ENCODE measurements around the gene HOXB8. TPM values are rescaled to one million over a fixed set of nuclear protein-coding genes. Genes with fewer than 3 reads are reported as not detected.

Gene HOXB8
- total RNA-seq, 1 donor from 2014 or later, result not detected

- H3K4me3 ChIP-seq (ENCODE audit: insufficient read depth, low read depth, low read length), result no peak overlapping the region
- TF ChIP-seq, protein P1, sequence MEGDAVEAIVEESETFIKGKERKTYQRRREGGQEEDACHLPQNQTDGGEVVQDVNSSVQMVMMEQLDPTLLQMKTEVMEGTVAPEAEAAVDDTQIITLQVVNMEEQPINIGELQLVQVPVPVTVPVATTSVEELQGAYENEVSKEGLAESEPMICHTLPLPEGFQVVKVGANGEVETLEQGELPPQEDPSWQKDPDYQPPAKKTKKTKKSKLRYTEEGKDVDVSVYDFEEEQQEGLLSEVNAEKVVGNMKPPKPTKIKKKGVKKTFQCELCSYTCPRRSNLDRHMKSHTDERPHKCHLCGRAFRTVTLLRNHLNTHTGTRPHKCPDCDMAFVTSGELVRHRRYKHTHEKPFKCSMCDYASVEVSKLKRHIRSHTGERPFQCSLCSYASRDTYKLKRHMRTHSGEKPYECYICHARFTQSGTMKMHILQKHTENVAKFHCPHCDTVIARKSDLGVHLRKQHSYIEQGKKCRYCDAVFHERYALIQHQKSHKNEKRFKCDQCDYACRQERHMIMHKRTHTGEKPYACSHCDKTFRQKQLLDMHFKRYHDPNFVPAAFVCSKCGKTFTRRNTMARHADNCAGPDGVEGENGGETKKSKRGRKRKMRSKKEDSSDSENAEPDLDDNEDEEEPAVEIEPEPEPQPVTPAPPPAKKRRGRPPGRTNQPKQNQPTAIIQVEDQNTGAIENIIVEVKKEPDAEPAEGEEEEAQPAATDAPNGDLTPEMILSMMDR (IDR thresholded peaks at IDR 0.05; ENCODE audit: insufficient read depth, low read depth, low read length), result no peak
- TF ChIP-seq EZH2 (IDR thresholded peaks at IDR 0.05; ENCODE audit: insufficient read depth, low read length), result peak; percentile 62
- no peak for FAIRE-seq
- no peaks in the 10 kb centered on the region for H4K20me1 ChIP-seq (ENCODE audit: insufficient read depth, low read length)
- Mint-ChIP-seq H3K4me1 (ENCODE audit: low read depth, unreplicated experiment) (no peaks in the 10 kb centered on the region), H3K27ac (ENCODE audit: unreplicated experiment) (no peak overlapping the region), H3K27me3 (ENCODE audit: low read depth, unreplicated experiment) (peaks cover 83% of the 10 kb centered on the region), H3K9me3 (ENCODE audit: unreplicated experiment) (peaks cover 16% of the 10 kb centered on the region), H3K36me3 (ENCODE audit: low read depth, unreplicated experiment) (peaks cover 10% of the 10 kb centered on the region), H3K4me3 (ENCODE audit: unreplicated experiment) (no peak overlapping the region)
- H2AFZ ChIP-seq (ENCODE audit: low read depth, low read length), result no peak overlapping the region
- H3K79me2 ChIP-seq (ENCODE audit: insufficient read depth, low read length), result no peaks in the 10 kb centered on the region
- H3K4me2 ChIP-seq (ENCODE audit: low read length), result no peak overlapping the region
- no peak overlapping the region for H3K27ac ChIP-seq (ENCODE audit: low read depth, low read length)
- H3K27me3 ChIP-seq (ENCODE audit: insufficient read depth, low read length), result peaks cover 97% of the 10 kb centered on the region
- peaks cover 12% of the 10 kb centered on the region for H3K9me3 ChIP-seq (ENCODE audit: insufficient read depth, low read depth, low read length)
- H3K9ac ChIP-seq (ENCODE audit: low read length), result no peak overlapping the region
- no peaks in the 10 kb centered on the region for H3K36me3 ChIP-seq (ENCODE audit: insufficient read depth, low read length)
- peaks cover 14% of the 10 kb centered on the region for H3K4me1 ChIP-seq (ENCODE audit: insufficient read depth, low read length)
- DNase-seq (ENCODE audit: low read depth), result no peak
These were observed 14.3 kb upstream of the HOXB8 start for GRCh38 chr17:48629411-48629759.

- Histone ChIP-seq H3K36me3 (ENCODE audit: insufficient read depth, low read length) (no peaks in the 10 kb centered on the region), H3K27me3 (ENCODE audit: insufficient read depth, low read length) (peaks cover 97% of the 10 kb centered on the region), H3K4me1 (ENCODE audit: insufficient read depth, low read length) (peaks cover 14% of the 10 kb centered on the region), H2AFZ (ENCODE audit: low read depth, low read length) (no peak overlapping the region), H3K79me2 (ENCODE audit: insufficient read depth, low read length) (no peaks in the 10 kb centered on the region), H4K20me1 (ENCODE audit: insufficient read depth, low read length) (no peaks in the 10 kb centered on the region), H3K9me3 (ENCODE audit: insufficient read depth, low read depth, low read length) (peaks cover 12% of the 10 kb centered on the region), H3K27ac (ENCODE audit: low read depth, low read length) (no peak overlapping the region), H3K4me3 (ENCODE audit: insufficient read depth, low read depth, low read length) (no peak overlapping the region), H3K4me2 (ENCODE audit: low read length) (no peak overlapping the region), H3K9ac (ENCODE audit: low read length) (no peak overlapping the region)
- Mint-ChIP-seq H3K27me3 (ENCODE audit: low read depth, unreplicated experiment) (peaks cover 83% of the 10 kb centered on the region), H3K27ac (ENCODE audit: unreplicated experiment) (no peak overlapping the region), H3K4me1 (ENCODE audit: low read depth, unreplicated experiment) (no peaks in the 10 kb centered on the region), H3K9me3 (ENCODE audit: unreplicated experiment) (peaks cover 16% of the 10 kb centered on the region), H3K4me3 (ENCODE audit: unreplicated experiment) (no peak overlapping the region), H3K36me3 (ENCODE audit: low read depth, unreplicated experiment) (peaks cover 10% of the 10 kb centered on the region)
- DNase-seq (ENCODE audit: low read depth) (no peak), FAIRE-seq (no peak)
- no peak for TF ChIP-seq EZH2 (IDR thresholded peaks at IDR 0.05; ENCODE audit: insufficient read depth, low read length)
- TF ChIP-seq, protein P1 (IDR thresholded peaks at IDR 0.05; ENCODE audit: insufficient read depth, low read depth, low read length), result no peak
These were observed 13.7 kb upstream of the HOXB8 start for GRCh38 chr17:48628649-48629410.

Measured in astrocyte (in vitro differentiated cells and primary cell).